Keratinocyte (primary cell): ENCODE results near the gene SETBP1. TPM values are rescaled to one million over a fixed set of nuclear protein-coding genes. Genes with fewer than 3 reads are reported as not detected.
A peak's percentile ranks its signal among the peaks of the same experiment; 100 is the strongest.

Experiments
- DNase-seq: peaks from one replicate; pipeline ENCODE4 v3.0.0-alpha.2; 2011; ENCODE audit warnings: low read depth, missing footprints, low spot score
- FAIRE-seq: peaks from 2 replicates; lab custom pipeline; 2011; peaks lifted over from hg19 to GRCh38; lab: Jason Lieb, UNC
- H2AFZ ChIP-seq: 2 replicates; pipeline ENCODE4 v1.6.0; 2012; ENCODE audit warnings: low read length, control low read depth, inconsistent platforms; ENCODE audit not compliant: control insufficient read depth
- H3K27ac ChIP-seq: 2 replicates; pipeline ENCODE4 v1.5.1; 2011; ENCODE audit warnings: low read length; ENCODE audit not compliant: control insufficient read depth, insufficient read depth
- H3K27me3 ChIP-seq: 3 replicates; pipeline ENCODE4 v1.6.0; 2011; ENCODE audit warnings: low read length; ENCODE audit not compliant: control insufficient read depth, insufficient read depth; ENCODE audit errors: extremely low read depth
- H3K36me3 ChIP-seq, 2 experiments: 2 replicates in 1 of 2; 3 replicates in 1 of 2; pipeline ENCODE4 v1.5.1; 2011; ENCODE audit warnings: low read length in 2 of 2, mild to moderate bottlenecking in 1 of 2; ENCODE audit not compliant: control insufficient read depth in 2 of 2, insufficient read depth in 2 of 2; ENCODE audit errors: extremely low read depth in 1 of 2
- H3K4me1 ChIP-seq: 3 replicates; pipeline ENCODE4 v1.5.1; 2011; ENCODE audit warnings: low read length; ENCODE audit not compliant: control insufficient read depth, insufficient read depth; ENCODE audit errors: extremely low read depth
- H3K4me2 ChIP-seq: 3 replicates; pipeline ENCODE4 v1.6.0; 2011; ENCODE audit warnings: low read depth, low read length; ENCODE audit not compliant: control insufficient read depth, insufficient read depth; ENCODE audit errors: extremely low read depth
- H3K4me3 ChIP-seq, 3 experiments: fragments of 200-600 bp in 1 of 3; sonication (generic) in 1 of 3; 2 replicates in 2 of 3; 3 replicates in 1 of 3; pipeline ENCODE4 v1.5.1; 2011 to 2016; ENCODE audit warnings: low read length in 3 of 3, mild to moderate bottlenecking in 3 of 3, control low read depth in 2 of 3, inconsistent platforms in 1 of 3, low read depth in 1 of 3, mixed read lengths in 1 of 3, mixed run types in 1 of 3, moderate library complexity in 1 of 3; ENCODE audit not compliant: control insufficient read depth in 2 of 3, insufficient read depth in 2 of 3; ENCODE audit errors: extremely low read depth in 1 of 3
- H3K79me2 ChIP-seq: 2 replicates; pipeline ENCODE4 v1.6.0; 2012; ENCODE audit warnings: low read length; ENCODE audit not compliant: control insufficient read depth, insufficient read depth
- H3K9ac ChIP-seq: 3 replicates; pipeline ENCODE4 v1.6.0; 2011; ENCODE audit warnings: low read length; ENCODE audit not compliant: control insufficient read depth, insufficient read depth; ENCODE audit errors: extremely low read depth
- H3K9me1 ChIP-seq: 3 replicates; pipeline ENCODE4 v1.6.0; 2011; ENCODE audit warnings: low read length; ENCODE audit not compliant: control insufficient read depth, insufficient read depth; ENCODE audit errors: extremely low read depth
- H3K9me3 ChIP-seq: 2 replicates; pipeline ENCODE4 v1.5.1; 2012; ENCODE audit warnings: low read depth, low read length; ENCODE audit not compliant: control insufficient read depth
- H4K20me1 ChIP-seq: 3 replicates; pipeline ENCODE4 v1.6.0; 2011; ENCODE audit warnings: low read length; ENCODE audit not compliant: control insufficient read depth, insufficient read depth; ENCODE audit errors: extremely low read depth
- EZH2 ChIP-seq: IDR thresholded peaks from one replicate; pipeline ENCODE4 v1.6.1; 2012; ENCODE audit warnings: inconsistent platforms, mild to moderate bottlenecking, low read length, moderate library complexity
- dilution Hi-C: fragments of 300-500 bp; cut with MboI; formaldehyde crosslinking; loops from one replicate; pipeline ENCODE4 v1.7.0; 2020; ENCODE audit warnings: low sequenced_read_pairs; ENCODE audit not compliant: extremely low pct_ligation_motif_present
- polyA plus RNA-seq, 5 experiments: library from polyadenylated mRNA; depleted of rRNA in 3 of 5; stranded (reverse) in 3 of 5; stranded (forward) in 1 of 5; unstranded in 1 of 5; fragments of >200 nt; gene quantifications; 1 replicate in 1 of 5; 2 replicates in 3 of 5; 3 replicates in 1 of 5; pipeline versions ENCODE4 v1.2.1 to v1.2.3, GENCODE V29; 2011 to 2012; ENCODE audit warnings: missing spikeins in 2 of 5, low read depth in 1 of 5, low replicate concordance in 1 of 5
- TF ChIP-seq, protein P1 (sequence below), 3 experiments: IDR thresholded peaks in 1 of 3; conservative IDR thresholded peaks in 1 of 3; optimal IDR thresholded peaks in 1 of 3; 2 replicates in 2 of 3; 3 replicates in 1 of 3; pipeline versions ENCODE3 to v1.5.1; 2011; ENCODE audit warnings: low read length in 3 of 3, mild to moderate bottlenecking in 3 of 3, moderate library complexity in 2 of 3, control low read depth in 1 of 3, inconsistent platforms in 1 of 3; ENCODE audit not compliant: insufficient read depth in 2 of 3; ENCODE audit errors: extremely low read depth in 1 of 3

The SETBP1 gene
- polyA plus RNA-seq, 1 donor (not counting 4 experiments of a cell fraction or from before 2014, with no cell fraction given) = 3.3 TPM

DNA sequence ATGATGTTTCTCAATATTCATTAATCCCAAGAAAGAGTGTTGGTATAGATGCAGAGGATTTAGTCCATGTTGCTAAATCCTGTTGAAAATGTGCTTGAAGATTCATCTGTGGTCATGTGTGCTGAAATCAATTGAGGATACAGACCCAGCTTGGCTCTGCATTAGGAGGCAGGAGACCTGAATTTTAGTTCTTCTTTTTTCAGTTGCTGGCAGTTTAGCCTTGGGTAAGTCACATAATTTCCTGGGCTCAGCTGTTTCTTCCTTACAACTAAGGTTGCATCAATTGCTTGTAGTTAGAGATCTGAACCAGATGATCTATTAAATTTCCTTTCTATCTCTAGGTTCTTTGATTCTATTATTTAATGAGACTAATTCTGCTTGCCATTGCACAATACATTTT lies 54.4 kb downstream of the SETBP1 start:
- H2AFZ ChIP-seq = no peak overlapping the region
- no peaks in the 10 kb centered on the region for H3K9me3 ChIP-seq
- peaks cover 8% of the 10 kb centered on the region for H3K79me2 ChIP-seq
- no peak overlapping the region for H3K9ac ChIP-seq
- H3K4me1 ChIP-seq = peaks cover 46% of the 10 kb centered on the region
- no peak overlapping the region for H3K27ac ChIP-seq
- DNase-seq = no peak
- H3K4me3 ChIP-seq = no peak overlapping the region
- no peaks in the 10 kb centered on the region for H3K36me3 ChIP-seq
- no peaks in the 10 kb centered on the region for H3K9me1 ChIP-seq
- FAIRE-seq = peak; percentile 34
- dilution Hi-C loops = no loop called here
- H3K27me3 ChIP-seq = no peaks in the 10 kb centered on the region
- H4K20me1 ChIP-seq = no peaks in the 10 kb centered on the region
- no peak overlapping the region for H3K4me2 ChIP-seq
- TF ChIP-seq, protein P1, sequence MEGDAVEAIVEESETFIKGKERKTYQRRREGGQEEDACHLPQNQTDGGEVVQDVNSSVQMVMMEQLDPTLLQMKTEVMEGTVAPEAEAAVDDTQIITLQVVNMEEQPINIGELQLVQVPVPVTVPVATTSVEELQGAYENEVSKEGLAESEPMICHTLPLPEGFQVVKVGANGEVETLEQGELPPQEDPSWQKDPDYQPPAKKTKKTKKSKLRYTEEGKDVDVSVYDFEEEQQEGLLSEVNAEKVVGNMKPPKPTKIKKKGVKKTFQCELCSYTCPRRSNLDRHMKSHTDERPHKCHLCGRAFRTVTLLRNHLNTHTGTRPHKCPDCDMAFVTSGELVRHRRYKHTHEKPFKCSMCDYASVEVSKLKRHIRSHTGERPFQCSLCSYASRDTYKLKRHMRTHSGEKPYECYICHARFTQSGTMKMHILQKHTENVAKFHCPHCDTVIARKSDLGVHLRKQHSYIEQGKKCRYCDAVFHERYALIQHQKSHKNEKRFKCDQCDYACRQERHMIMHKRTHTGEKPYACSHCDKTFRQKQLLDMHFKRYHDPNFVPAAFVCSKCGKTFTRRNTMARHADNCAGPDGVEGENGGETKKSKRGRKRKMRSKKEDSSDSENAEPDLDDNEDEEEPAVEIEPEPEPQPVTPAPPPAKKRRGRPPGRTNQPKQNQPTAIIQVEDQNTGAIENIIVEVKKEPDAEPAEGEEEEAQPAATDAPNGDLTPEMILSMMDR (optimal IDR thresholded peaks at IDR 0.05 in 1 of 3, IDR thresholded peaks at IDR 0.05 in 1 of 3, conservative IDR thresholded peaks at IDR 0.05 in 1 of 3; ENCODE audit: extremely low read depth in 1 of 3, insufficient read depth in 2 of 3, low read length in 3 of 3) = no peak
- no peak for TF ChIP-seq EZH2

DNA sequence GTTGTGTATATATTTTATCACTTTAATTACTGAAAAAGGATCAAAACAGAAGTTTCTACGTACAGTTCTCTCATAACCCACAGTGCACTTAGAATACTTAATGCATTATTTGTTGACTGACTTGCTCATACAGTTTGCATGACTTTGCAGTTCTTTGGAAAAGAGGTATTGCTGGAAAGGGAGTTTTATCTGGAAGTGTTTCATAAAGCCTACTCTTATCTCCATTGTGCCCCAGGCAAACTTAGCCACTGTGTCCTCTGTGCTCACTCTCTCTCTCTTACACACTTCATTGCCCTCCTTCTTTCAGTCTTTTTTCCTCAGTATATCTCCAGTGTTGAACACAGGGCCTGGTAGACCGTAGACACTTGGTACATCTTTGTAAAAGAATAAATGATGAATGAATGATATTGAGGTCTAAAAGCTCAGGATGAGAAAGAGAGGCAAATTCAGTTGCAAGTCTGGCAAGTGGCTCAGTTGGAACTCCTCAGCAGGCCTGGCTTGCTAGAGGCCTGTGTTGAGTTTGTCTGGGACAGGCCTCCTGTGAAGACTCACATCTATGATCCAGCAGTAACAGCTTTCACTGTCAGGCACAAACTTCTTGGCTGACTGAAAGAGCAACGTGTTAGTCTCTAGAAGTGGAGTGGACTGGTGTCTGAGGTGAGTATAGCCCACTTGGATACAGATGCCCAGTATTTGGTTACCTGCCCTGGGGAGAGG lies 56.1 kb downstream of the SETBP1 start:
- Histone ChIP-seq H3K79me2 (no peaks in the 10 kb centered on the region), H2AFZ (no peak overlapping the region)
- dilution Hi-C loops = no loop called here

More for the DNA sequence above, 56.1 kb downstream of the SETBP1 start:
- Histone ChIP-seq H3K4me1 (peaks cover 38% of the 10 kb centered on the region), H3K9me3 (no peaks in the 10 kb centered on the region), H3K9ac (no peak overlapping the region), H4K20me1 (no peaks in the 10 kb centered on the region), H3K36me3 (peaks cover 0 to 3% of the 10 kb centered on the region in 2 experiments), H3K4me3 (no peak overlapping the region), H3K9me1 (no peaks in the 10 kb centered on the region), H3K27me3 (no peaks in the 10 kb centered on the region), H3K4me2 (no peak overlapping the region), H3K27ac (no peak overlapping the region)
- DNase-seq = no peak
- no peak for TF ChIP-seq EZH2
- TF ChIP-seq, protein P1 (optimal IDR thresholded peaks at IDR 0.05 in 1 of 3, IDR thresholded peaks at IDR 0.05 in 1 of 3, conservative IDR thresholded peaks at IDR 0.05 in 1 of 3; ENCODE audit: extremely low read depth in 1 of 3, insufficient read depth in 2 of 3, low read length in 3 of 3) = no peak
- no peak for FAIRE-seq
